Measurements from ENCODE around the gene LRRK2.

DNA sequence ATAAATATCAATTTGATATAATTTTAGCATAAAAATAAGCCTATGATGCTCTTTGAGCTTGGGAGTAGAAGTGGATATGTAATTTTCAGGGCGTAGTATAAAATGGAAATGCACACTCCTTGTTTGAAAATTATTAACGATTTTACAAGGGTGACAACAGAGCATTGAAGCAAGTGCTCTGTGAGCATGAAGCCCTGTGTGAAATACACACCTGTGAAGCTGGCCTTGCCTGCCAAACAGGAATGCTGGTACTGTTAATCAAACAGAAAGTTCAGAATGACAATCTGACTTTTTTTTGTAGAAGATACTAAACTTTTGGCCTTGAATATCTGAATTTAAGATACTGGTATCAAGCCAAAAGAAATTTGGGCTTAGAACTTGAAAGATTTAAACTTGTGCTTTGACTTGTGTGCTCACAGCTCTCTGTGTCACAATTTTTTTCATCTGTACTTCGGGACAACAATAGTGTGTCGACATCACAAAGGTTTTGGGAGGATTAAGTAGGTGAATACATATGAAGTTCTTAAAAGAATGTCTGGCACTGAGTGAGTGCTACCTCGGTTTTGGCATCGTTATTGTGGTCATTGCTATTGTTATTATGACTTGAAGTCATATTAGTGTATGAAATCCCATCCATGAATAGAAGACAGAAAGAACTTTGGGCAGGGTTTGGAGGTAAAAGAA, 47.3 kb downstream of the LRRK2 start:
- TF ChIP-seq, protein P1, sequence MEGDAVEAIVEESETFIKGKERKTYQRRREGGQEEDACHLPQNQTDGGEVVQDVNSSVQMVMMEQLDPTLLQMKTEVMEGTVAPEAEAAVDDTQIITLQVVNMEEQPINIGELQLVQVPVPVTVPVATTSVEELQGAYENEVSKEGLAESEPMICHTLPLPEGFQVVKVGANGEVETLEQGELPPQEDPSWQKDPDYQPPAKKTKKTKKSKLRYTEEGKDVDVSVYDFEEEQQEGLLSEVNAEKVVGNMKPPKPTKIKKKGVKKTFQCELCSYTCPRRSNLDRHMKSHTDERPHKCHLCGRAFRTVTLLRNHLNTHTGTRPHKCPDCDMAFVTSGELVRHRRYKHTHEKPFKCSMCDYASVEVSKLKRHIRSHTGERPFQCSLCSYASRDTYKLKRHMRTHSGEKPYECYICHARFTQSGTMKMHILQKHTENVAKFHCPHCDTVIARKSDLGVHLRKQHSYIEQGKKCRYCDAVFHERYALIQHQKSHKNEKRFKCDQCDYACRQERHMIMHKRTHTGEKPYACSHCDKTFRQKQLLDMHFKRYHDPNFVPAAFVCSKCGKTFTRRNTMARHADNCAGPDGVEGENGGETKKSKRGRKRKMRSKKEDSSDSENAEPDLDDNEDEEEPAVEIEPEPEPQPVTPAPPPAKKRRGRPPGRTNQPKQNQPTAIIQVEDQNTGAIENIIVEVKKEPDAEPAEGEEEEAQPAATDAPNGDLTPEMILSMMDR (IDR thresholded peaks at IDR 0.05): no peak
- TF ChIP-seq POLR2A (IDR thresholded peaks at IDR 0.05): no peak

Data from vagina (tissue), 2 donors.